Measurements from ENCODE around the gene HDAC7.

Gene HDAC7

GRCh38 chr12:47768323-47768811 is 51.3 kb downstream of the HDAC7 start:
- in situ Hi-C loops (cut with MboI; ENCODE audit: low sequenced_read_pairs) = no loop called here

DNA sequence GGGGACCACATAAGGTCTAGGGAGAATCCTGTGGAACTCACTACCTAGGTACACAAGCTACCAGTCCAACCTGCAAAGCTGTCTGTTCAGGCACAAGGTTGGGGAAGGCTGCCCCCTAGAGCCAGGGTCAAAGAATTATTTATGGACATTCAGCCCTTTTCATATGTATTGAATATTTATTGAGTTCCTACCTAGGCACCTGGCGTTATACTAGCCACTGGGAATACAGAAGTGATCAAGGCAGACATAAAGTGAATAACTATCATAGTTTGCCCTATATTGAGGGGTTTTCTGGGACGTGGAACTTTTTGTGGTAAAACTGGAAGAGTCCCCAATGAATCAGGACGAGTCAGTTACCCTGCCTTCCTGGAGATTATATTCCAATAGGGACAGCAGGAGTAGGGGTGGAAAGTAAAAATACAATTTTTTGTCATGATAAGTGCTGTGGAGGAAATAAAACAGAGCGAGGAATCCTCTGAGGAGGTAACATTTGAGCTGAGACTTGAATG is 52.4 kb downstream of the HDAC7 start:
- in situ Hi-C loops (cut with MboI; ENCODE audit: low sequenced_read_pairs) = no loop called here

- in situ Hi-C loops (cut with MboI; ENCODE audit: low sequenced_read_pairs) = no loop called here
These were observed 53.0 kb downstream of the HDAC7 start for GRCh38 chr12:47766502-47767215.

GRCh38 chr12:47763481-47764346 is 56.0 kb downstream of the HDAC7 start:
- in situ Hi-C loops (cut with MboI; ENCODE audit: low sequenced_read_pairs) = no loop called here

DNA sequence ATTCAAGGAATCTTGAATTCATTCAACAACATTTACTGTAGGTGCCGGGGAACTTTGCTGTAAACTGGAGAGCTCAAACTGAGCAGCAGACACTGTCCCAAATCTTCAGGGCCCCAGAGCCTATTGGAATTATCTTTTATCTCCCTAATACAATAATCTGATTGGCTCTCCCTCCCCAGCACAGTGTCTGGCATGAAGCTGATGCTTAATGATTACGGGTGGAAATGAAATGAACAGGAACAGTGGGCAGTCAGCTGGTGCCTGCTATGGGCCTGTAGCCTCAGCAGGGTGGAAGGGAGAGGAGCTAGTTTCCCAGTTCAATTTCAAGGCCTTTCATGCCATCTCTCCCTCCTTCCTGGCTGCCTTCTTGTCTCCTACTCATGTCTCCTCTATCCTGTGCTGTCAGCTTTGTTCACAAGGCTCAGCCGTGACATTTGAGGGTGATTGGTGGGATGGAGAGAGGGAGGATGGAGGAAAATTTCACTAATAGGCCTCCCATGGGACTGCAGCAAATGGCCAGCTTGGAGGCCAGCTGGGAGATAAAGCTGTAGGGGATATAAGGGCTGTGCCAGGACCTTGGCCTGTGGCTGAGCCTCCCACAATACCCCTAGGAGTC is 56.7 kb downstream of the HDAC7 start:
- in situ Hi-C loops (cut with MboI; ENCODE audit: low sequenced_read_pairs) = no loop called here

DNA sequence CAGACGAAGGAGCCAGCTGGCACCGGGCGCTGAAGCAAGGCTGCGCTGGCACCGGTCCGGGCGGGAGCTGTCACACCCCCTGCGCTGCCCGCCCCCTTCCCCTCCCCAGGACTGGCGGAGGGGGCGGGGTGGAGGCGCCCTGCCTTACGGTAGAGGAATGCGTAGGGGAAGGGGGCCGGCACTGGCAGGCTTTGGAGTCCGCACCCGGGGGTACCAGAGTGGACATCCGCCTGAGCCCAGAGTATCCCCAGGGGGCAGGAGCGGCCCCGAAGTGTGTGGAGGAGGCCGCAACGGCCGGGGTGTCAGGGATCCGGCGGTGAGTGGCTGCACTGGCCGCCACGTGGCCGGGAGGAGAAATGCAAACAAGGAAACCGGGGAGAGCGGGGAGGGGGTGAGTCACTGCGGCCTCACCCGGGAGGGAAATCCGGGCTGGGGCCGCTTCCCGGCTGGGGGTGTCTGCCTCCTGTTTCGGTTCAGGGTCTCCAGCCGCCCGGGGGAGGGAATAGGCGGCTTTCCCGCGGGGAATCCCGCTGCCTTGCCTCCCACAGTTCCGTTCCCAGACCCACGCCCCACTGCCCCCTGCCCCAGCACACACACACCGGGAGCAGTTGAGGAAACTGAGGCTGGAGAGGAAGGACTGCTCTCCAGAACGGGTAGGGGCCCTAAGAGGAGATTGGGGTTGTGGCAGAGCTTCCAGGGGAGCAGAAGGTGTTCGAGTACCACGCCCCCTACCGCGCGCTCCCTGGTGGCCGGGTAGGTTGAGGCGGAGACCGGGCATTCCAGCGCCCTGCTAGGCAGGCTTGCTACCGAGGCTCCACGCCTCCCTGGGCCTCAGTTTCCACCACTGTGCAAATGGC is 60.6 kb downstream of the HDAC7 start, which contains the start of gene RAPGEF3:
Gene RAPGEF3 (minus strand): TSS at position 47 of the 857 bp plus-strand sequence. CDS start 324 bp downstream, outside the sequence.
- in situ Hi-C loops (cut with MboI; ENCODE audit: low sequenced_read_pairs) = no loop called here

- in situ Hi-C loops (cut with MboI; ENCODE audit: low sequenced_read_pairs) = no loop called here
These were observed 61.2 kb downstream of the HDAC7 start for GRCh38 chr12:47758584-47758833.

DNA sequence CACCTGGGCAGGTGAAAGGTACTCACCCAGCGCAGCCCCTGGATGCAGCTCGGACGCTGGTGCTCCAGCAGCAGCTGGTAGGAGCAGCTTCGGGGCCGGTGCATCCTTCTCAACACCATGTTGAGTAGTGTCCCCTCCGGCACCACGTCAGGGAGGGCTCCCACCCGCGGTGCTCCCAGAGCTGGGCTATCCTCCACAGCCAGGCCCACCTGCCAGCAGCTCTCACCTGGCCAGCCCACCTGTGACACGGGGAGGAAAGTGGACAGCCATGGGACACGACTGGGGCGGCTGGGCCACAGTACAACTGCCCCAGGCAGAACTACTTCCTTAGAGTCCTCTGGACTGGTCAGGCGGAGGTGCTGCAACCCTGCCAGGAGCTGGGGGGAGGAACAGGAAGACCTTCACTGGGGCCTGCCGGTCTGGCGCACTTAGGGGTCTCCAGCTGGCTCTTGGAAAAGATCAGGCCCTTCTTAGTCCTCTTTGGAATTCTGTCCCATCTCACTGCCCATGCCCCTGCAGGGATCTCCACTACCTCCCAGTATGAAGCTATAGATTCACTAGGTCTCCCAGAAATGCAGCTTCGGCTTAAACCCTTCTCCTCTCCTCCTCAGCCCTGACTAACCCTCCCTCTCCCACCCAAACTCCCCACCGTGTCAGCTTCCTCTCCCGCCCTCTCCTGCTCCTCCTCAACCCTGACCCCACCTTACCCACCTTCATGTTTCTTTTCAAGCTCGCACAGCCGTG is 61.7 kb downstream of the HDAC7 start:
- in situ Hi-C loops (cut with MboI; ENCODE audit: low sequenced_read_pairs) = no loop called here

GRCh38 chr12:47757364-47757839 is 62.3 kb downstream of the HDAC7 start:
- in situ Hi-C loops (cut with MboI; ENCODE audit: low sequenced_read_pairs) = no loop called here

- in situ Hi-C loops (cut with MboI; ENCODE audit: low sequenced_read_pairs) = no loop called here
These were observed 63.8 kb downstream of the HDAC7 start for GRCh38 chr12:47755655-47756562.

DNA sequence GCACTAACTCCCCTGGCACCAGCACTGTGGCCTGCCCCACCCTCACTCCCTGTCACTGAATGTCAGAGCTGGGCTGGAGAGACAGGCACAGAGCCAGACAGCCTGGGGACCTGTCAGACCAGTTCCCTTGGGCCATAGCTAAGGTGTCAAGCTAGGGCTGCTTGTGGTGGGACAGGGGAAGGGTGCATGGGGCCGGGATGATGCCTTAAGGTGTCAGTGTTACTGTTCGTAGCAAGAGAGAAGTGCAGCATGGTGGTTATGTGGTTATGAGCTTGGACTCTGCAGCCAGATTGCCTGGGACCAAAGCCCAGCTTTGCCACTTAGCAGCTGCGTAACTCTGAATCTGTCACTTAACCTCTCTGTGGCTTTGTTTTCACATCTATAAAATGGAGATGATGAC is 64.8 kb downstream of the HDAC7 start:
- in situ Hi-C loops (cut with MboI; ENCODE audit: low sequenced_read_pairs) = no loop called here

GRCh38 chr12:47754126-47754525 is 65.6 kb downstream of the HDAC7 start:
- in situ Hi-C loops (cut with MboI; ENCODE audit: low sequenced_read_pairs) = no loop called here

- in situ Hi-C loops (cut with MboI; ENCODE audit: low sequenced_read_pairs) = no loop called here
These were observed 66.4 kb downstream of the HDAC7 start for GRCh38 chr12:47753021-47754001.

DNA sequence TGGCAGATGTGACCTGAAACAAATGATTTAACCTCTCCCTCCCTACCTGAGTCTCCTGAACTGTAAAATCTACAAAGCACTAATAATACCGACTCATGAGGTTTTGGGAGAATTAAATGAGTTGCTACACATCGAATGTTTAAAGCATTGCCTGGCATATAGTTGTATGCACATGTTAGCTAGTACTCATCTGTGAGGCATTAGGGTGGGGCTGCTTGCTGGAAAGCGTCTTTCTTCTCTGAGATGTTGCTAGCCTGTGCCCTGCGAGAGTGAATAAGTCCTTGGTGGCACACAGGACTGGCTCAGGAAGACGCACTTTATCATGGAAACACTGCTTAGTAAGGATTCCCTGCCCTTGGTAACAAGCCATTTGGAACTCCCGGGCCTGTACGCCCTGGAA is 67.2 kb downstream of the HDAC7 start:
- in situ Hi-C loops (cut with MboI; ENCODE audit: low sequenced_read_pairs) = no loop called here

GRCh38 chr12:47752121-47752520 is 67.6 kb downstream of the HDAC7 start:
- in situ Hi-C loops (cut with MboI; ENCODE audit: low sequenced_read_pairs) = no loop called here

DNA sequence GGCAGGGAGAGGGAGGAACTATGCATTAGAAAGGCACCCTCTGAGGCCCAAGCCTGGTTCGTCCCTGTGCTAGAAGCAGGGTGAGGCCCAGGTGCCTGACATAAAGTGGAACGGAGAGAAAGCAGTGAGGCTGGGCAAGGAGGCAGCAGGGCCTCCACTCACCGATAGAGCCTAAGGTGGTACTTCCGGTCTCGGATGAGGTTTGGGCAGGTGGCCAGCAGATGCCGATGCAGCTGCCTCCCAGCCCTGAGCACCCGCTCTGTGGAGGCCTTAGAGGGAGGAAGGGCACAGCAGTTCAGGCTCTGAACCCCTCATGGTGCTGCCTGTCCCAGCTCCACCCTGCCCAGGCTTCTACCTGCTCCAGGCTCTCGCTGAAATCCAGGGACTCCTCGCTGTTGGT is 68.1 kb downstream of the HDAC7 start:
- in situ Hi-C loops (cut with MboI; ENCODE audit: low sequenced_read_pairs) = no loop called here

DNA sequence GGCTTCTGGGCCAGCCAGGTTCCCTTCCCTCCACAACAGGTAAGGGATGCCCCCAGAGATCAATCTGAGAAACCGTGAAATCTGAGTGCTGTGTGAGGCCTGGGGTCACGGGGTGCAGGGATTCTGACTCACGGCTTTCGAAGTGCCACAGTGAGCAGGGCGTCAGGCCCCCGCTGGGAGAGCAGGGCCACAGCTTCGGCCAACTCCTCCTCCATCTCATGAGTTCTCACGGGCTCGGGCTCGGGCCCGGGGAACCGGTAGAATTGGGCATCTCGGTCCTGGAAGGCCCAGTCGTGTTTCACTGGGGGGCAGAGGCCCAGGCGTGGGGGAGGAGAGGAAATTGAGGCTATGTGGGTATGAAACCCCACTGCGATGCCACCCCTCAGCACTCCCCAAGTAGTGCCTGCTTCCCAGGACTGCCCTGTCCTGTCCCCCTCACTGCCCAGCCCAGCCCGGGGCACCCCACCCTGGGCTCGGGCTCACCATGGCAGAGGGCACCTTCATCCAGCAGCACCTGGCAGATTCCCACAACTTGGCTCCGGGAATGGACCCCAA is 68.7 kb downstream of the HDAC7 start:
- in situ Hi-C loops (cut with MboI; ENCODE audit: low sequenced_read_pairs) = no loop called here
